CD14-positive monocyte (primary cell): ENCODE data around the gene TMEM120B. TPM values are rescaled to one million over a fixed set of nuclear protein-coding genes. Genes with fewer than 3 reads are reported as not detected.
A peak's percentile ranks its signal among the peaks of the same experiment; 100 is the strongest.

ENCODE experiments used
- DNase-seq, 3 donors: peaks; one replicate each; pipeline ENCODE4 v3.0.0-alpha.2; 2011 to 2022
- H2AFZ ChIP-seq: 2 replicates; pipeline ENCODE4 v1.6.0; 2012; ENCODE audit warnings: mild to moderate bottlenecking, low read depth, low read length, inconsistent platforms; ENCODE audit not compliant: insufficient read depth, poor library complexity, severe bottlenecking
- H3K27ac ChIP-seq, 2 donors: 1 replicate in 1 of 2; 2 replicates in 1 of 2; pipeline ENCODE4 v1.5.1; 2012 to 2013; ENCODE audit warnings: low read length in 2 of 2, control low read depth in 1 of 2, inconsistent platforms in 1 of 2, low read depth in 1 of 2, mild to moderate bottlenecking in 1 of 2
- H3K27me3 ChIP-seq, 2 donors: one replicate each; pipeline versions ENCODE4 v1.6.0 to v1.6.1; 2011 to 2013; ENCODE audit warnings: low read length in 2 of 2; ENCODE audit not compliant: control insufficient read depth in 2 of 2, insufficient read depth in 2 of 2
- H3K36me3 ChIP-seq, 2 donors: replicated peaks in 1 of 2; 1 replicate in 1 of 2; 2 replicates in 1 of 2; pipeline versions ENCODE4 v1.5.1 to v1.6.1; 2012 to 2013; ENCODE audit warnings: low read length in 2 of 2, control low read depth in 1 of 2, inconsistent platforms in 1 of 2, mild to moderate bottlenecking in 1 of 2; ENCODE audit not compliant: insufficient read depth in 2 of 2, control insufficient read depth in 1 of 2
- H3K4me1 ChIP-seq, 2 donors: 1 replicate in 1 of 2; 2 replicates in 1 of 2; pipeline versions ENCODE4 v1.5.1 to v1.6.1; 2012 to 2013; ENCODE audit warnings: low read length in 2 of 2, control low read depth in 1 of 2, inconsistent platforms in 1 of 2, mild to moderate bottlenecking in 1 of 2, moderate library complexity in 1 of 2; ENCODE audit not compliant: insufficient read depth in 2 of 2, control insufficient read depth in 1 of 2
- H3K4me2 ChIP-seq: replicated peaks from 2 replicates; pipeline ENCODE3; 2012; ENCODE audit warnings: low read length, moderate library complexity, mild to moderate bottlenecking; ENCODE audit not compliant: poor library complexity, severe bottlenecking; ENCODE audit errors: extremely low read depth
- H3K4me3 ChIP-seq, 3 experiments: fragments of 200-600 bp in 1 of 3; sonication (generic) in 1 of 3; replicated peaks in 1 of 3; 1 replicate in 2 of 3; 2 replicates in 1 of 3; pipeline ENCODE4 v1.5.1; 2011 to 2013; ENCODE audit warnings: low read length in 3 of 3, mild to moderate bottlenecking in 3 of 3, control low read depth in 2 of 3, low read depth in 2 of 3, inconsistent platforms in 1 of 3, moderate library complexity in 1 of 3
- H3K79me2 ChIP-seq: 2 replicates; pipeline ENCODE4 v1.6.0; 2012; ENCODE audit warnings: mild to moderate bottlenecking, control low read depth, inconsistent platforms, low read length, moderate library complexity; ENCODE audit not compliant: insufficient read depth
- H3K9ac ChIP-seq: 2 replicates; pipeline ENCODE4 v1.6.0; 2017; ENCODE audit warnings: low read length, mild to moderate bottlenecking; ENCODE audit not compliant: insufficient read depth, poor library complexity, severe bottlenecking
- H3K9me3 ChIP-seq, 2 donors: replicated peaks in 1 of 2; 1 replicate in 1 of 2; 2 replicates in 1 of 2; pipeline versions ENCODE4 v1.5.1 to v1.6.1; 2012 to 2013; ENCODE audit warnings: low read length in 2 of 2, control low read depth in 1 of 2; ENCODE audit not compliant: control insufficient read depth in 1 of 2, insufficient read depth in 1 of 2
- H4K20me1 ChIP-seq: 2 replicates; pipeline ENCODE4 v1.6.0; 2012; ENCODE audit warnings: mild to moderate bottlenecking, low read length, control low read depth, moderate library complexity; ENCODE audit not compliant: insufficient read depth
- H3K27ac Mint-ChIP-seq, 7 donors: one replicate each; pipeline ENCODE4 v1.8.0; 2020; ENCODE audit warnings: mild to moderate bottlenecking in 7 of 7, mixed read lengths in 7 of 7, moderate library complexity in 6 of 7, inconsistent platforms in 2 of 7
- H3K27me3 Mint-ChIP-seq, 3 donors: one replicate each; pipeline ENCODE4 v1.8.0; 2021 to 2022; ENCODE audit warnings: low read depth in 3 of 3, mild to moderate bottlenecking in 3 of 3, mixed read lengths in 3 of 3, moderate library complexity in 3 of 3, inconsistent platforms in 1 of 3
- H3K36me3 Mint-ChIP-seq, 2 donors: one replicate each; pipeline ENCODE4 v1.8.0; 2020; ENCODE audit warnings: mixed read lengths in 2 of 2, inconsistent platforms in 1 of 2, mild to moderate bottlenecking in 1 of 2
- H3K4me1 Mint-ChIP-seq: one replicate; pipeline ENCODE4 v1.8.0; 2020; ENCODE audit warnings: mild to moderate bottlenecking, mixed read lengths
- H3K4me3 Mint-ChIP-seq, 2 donors: one replicate each; pipeline ENCODE4 v1.8.0; 2020; ENCODE audit warnings: mild to moderate bottlenecking in 2 of 2, mixed read lengths in 2 of 2, moderate library complexity in 1 of 2
- H3K9me3 Mint-ChIP-seq, 7 donors: one replicate each; pipeline ENCODE4 v1.8.0; 2020 to 2022; ENCODE audit warnings: mixed read lengths in 7 of 7, mild to moderate bottlenecking in 6 of 7, moderate library complexity in 6 of 7, inconsistent platforms in 2 of 7
- WGBS: methylation state at CpG from one replicate; pipeline ENCODE4 v1.1.5; 2013; ENCODE audit warnings: missing lambda C conversion rate; ENCODE audit not compliant: insufficient coverage; 5-methylcytosine and 5-hydroxymethylcytosine counted together
- intact Hi-C, 2 donors: fragments of 100-400 bp; cut with micrococcal nuclease; formaldehyde crosslinking; loops; one replicate each; pipeline versions ENCODE4 v1.15.0 to v1.15.1; 2023
- polyA plus RNA-seq, 3 donors: library from polyadenylated mRNA; depleted of rRNA in 1 of 3; unstranded in 2 of 3; stranded (reverse) in 1 of 3; fragments of 300-500 nt in 2 of 3; fragments of >200 nt in 1 of 3; fragmentation: Illumina TruSeq in 2 of 3; gene quantifications; 1 replicate in 2 of 3; 2 replicates in 1 of 3; pipeline ENCODE4 v1.2.3, GENCODE V29; 2012 to 2021
- TF ChIP-seq, protein P1 (sequence below): fragments of 200-600 bp; IDR thresholded peaks from one replicate; pipeline ENCODE4 v1.8.0; 2022; ENCODE audit warnings: antibody characterized with exemption, mild to moderate bottlenecking

Gene TMEM120B
- polyA plus RNA-seq, 3 donors, result 0.65 to 2.4 (median 1.1) TPM

DNA sequence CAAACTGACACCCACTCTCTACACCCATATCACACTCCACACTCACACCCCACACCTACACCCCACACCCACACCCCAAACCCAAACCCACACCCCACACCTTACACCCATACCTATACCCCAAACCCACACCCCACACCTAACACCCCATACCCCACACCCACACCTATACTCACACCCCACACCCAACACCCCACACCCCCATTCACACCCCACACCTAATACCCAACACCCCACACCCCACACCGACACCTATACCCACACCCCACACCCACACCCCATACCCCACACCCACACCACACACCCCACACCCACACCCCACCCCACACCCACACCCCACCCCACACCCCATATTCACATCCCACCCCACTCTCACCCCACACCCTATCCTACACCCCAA, 38.5 kb downstream of the TMEM120B start:
- Histone ChIP-seq H3K79me2 (no peaks in the 10 kb centered on the region), H3K9ac (no peak overlapping the region), H3K9me3 (no peaks in the 10 kb centered on the region), H3K27ac (no peak overlapping the region), H2AFZ (no peak overlapping the region), H3K4me1 (no peaks in the 10 kb centered on the region), H3K4me3 (no peak overlapping the region), H3K4me2 (no peak overlapping the region), H4K20me1 (no peaks in the 10 kb centered on the region), H3K27me3 (no peaks in the 10 kb centered on the region), H3K36me3 (peaks cover 0 to 3% of the 10 kb centered on the region in 2 donors)
- Mint-ChIP-seq H3K27ac (no peak overlapping the region), H3K4me3 (no peak overlapping the region), H3K27me3 (no peaks in the 10 kb centered on the region), H3K36me3 (no peaks in the 10 kb centered on the region), H3K9me3 (no peaks in the 10 kb centered on the region), H3K4me1 (peaks cover 11% of the 10 kb centered on the region)
- TF ChIP-seq, protein P1, sequence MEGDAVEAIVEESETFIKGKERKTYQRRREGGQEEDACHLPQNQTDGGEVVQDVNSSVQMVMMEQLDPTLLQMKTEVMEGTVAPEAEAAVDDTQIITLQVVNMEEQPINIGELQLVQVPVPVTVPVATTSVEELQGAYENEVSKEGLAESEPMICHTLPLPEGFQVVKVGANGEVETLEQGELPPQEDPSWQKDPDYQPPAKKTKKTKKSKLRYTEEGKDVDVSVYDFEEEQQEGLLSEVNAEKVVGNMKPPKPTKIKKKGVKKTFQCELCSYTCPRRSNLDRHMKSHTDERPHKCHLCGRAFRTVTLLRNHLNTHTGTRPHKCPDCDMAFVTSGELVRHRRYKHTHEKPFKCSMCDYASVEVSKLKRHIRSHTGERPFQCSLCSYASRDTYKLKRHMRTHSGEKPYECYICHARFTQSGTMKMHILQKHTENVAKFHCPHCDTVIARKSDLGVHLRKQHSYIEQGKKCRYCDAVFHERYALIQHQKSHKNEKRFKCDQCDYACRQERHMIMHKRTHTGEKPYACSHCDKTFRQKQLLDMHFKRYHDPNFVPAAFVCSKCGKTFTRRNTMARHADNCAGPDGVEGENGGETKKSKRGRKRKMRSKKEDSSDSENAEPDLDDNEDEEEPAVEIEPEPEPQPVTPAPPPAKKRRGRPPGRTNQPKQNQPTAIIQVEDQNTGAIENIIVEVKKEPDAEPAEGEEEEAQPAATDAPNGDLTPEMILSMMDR, result no peak
- no peak for DNase-seq
- no CpG with 5 or more reads among the region's 1 CpG for WGBS
- intact Hi-C loops, result no loop called here

DNA sequence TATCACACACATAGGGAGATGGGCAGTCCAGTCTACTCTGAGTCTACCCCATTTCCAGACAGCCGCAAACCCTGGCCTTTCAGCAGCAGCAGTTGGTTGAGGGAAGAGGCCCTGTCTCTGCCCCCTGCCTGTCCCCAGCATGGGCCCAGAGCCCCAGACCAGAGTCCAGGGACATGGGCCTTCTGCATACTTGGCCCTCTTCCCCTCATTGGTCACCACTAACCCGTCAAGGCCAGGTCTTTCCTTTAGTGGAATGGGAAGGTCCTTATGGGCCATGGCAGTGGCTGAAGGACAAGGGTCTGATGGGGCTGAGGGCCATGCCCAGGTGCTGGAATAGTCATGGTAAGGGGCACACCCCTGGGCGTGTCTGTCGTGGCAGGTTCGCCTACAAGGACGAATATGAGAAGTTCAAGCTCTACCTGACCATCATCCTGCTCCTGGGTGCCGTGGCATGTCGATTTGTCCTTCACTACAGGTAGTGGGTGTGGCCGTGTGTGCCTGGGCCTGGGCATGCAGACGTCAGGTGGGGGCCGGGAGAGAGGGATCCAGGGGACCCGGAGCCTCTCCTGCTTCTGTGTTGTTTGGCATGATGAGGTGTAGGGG, 39.3 kb downstream of the TMEM120B start:
- H3K4me1 Mint-ChIP-seq, result peaks cover 14% of the 10 kb centered on the region
- peak overlapping the region in 1 of 7 donors; percentile 36 for H3K27ac Mint-ChIP-seq
- H3K27ac ChIP-seq, result no peak overlapping the region
- no peak overlapping the region for H3K4me3 Mint-ChIP-seq
- peaks cover 0 to 3% of the 10 kb centered on the region in 2 donors for H3K36me3 ChIP-seq
- no peaks in the 10 kb centered on the region for H3K9me3 Mint-ChIP-seq
- no peak overlapping the region for H3K4me3 ChIP-seq
- H3K36me3 Mint-ChIP-seq, result no peaks in the 10 kb centered on the region
- intact Hi-C loops, result no loop called here
- H3K27me3 ChIP-seq, result no peaks in the 10 kb centered on the region
- H3K4me1 ChIP-seq, result no peaks in the 10 kb centered on the region
- no peak overlapping the region for H2AFZ ChIP-seq
- H3K9me3 ChIP-seq, result no peaks in the 10 kb centered on the region
- no peak overlapping the region for H3K4me2 ChIP-seq
- TF ChIP-seq, protein P1, result no peak
- WGBS, result 98% methylated on average over 7 of the region's 12 CpGs
- no peaks in the 10 kb centered on the region for H3K27me3 Mint-ChIP-seq
- H4K20me1 ChIP-seq, result no peaks in the 10 kb centered on the region
- H3K9ac ChIP-seq, result no peak overlapping the region
- H3K79me2 ChIP-seq, result no peaks in the 10 kb centered on the region
- no peak for DNase-seq
